GM12891 (cell line): Measurements from ENCODE around the gene ZNF597.

Experiments
- PAX5 ChIP-seq: IDR thresholded peaks from 2 replicates; pipeline ENCODE4 v1.6.1; 2011; ENCODE audit warnings: low read length, moderate library complexity, mild to moderate bottlenecking; ENCODE audit not compliant: insufficient read depth, severe bottlenecking
- POLR2A ChIP-seq: IDR thresholded peaks from 2 replicates; pipeline ENCODE4 v1.6.1; 2011; ENCODE audit warnings: low read depth, low read length, control low read depth
- POLR2AphosphoS5 ChIP-seq: IDR thresholded peaks from 2 replicates; pipeline ENCODE4 v1.6.1; 2011; ENCODE audit warnings: low read depth, low read length, control low read depth
- POU2F2 ChIP-seq: IDR thresholded peaks from 2 replicates; pipeline ENCODE4 v1.6.1; 2011; ENCODE audit warnings: low read depth, mild to moderate bottlenecking, control low read depth, low read length, moderate library complexity
- SPI1 ChIP-seq: IDR thresholded peaks from 2 replicates; pipeline ENCODE4 v1.6.1; 2011; ENCODE audit warnings: low read depth, low read length, control low read depth
- TAF1 ChIP-seq: IDR thresholded peaks from 2 replicates; pipeline ENCODE4 v1.6.1; 2011; ENCODE audit warnings: low read depth, low read length, control low read depth

DNA sequence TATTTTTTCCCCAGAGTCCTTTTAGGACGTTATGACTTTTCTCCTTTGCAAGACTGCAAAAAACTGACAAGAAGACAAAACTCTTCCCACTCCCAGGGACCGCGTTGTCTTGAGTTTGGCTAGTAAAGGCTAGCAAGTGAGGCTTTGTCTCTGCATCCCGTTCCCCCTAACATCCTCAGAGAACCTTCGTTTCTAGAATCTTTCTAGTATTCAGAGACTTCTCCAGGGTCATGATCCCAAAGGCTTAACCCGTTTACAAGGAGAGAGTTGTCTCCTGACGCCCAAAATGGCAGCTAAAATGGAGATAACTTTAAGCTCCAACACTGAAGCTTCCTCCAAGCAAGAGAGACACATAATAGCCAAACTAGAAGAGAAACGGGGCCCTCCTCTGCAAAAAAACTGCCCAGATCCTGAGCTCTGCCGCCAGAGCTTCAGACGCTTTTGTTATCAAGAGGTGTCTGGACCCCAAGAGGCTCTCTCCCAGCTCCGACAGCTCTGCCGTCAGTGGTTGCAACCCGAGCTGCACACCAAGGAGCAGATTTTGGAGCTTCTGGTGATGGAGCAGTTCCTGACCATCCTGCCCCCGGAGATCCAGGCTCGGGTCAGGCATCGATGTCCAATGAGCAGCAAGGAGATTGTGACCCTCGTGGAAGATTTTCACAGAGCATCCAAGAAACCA is 41.4 kb downstream of the ZNF597 start:
- TF ChIP-seq SPI1 (no peak), POLR2A (no peak), POLR2AphosphoS5 (no peak), TAF1 (no peak), PAX5 (no peak), POU2F2 (no peak)
